ENCODE data around the gene NEU2. TPM values are rescaled to one million over a fixed set of nuclear protein-coding genes. Genes with fewer than 3 reads are reported as not detected.

The NEU2 gene
- total and polyA plus RNA-seq, 2 of the 13 experiments (the other 11 are each of a cell fraction or from before 2014, with no cell fraction given): not detected

- H3K27me3 ChIP-seq (ENCODE audit: control insufficient read depth in 1 of 2, insufficient read depth in 2 of 2, low read length in 2 of 2): no peaks in the 10 kb centered on the region
- H3K4me1 ChIP-seq (ENCODE audit: insufficient read depth, low read length): no peaks in the 10 kb centered on the region
- no peaks in the 10 kb centered on the region; the same call in 1 of the 2 replicates for H4K20me1 ChIP-seq (ENCODE audit: insufficient read depth, low read length)
- no peak overlapping the region for H2AFZ ChIP-seq (ENCODE audit: low read length)
- no peak overlapping the region for H3K4me2 ChIP-seq (ENCODE audit: low read depth, low read length)
- intact Hi-C loops (cut with micrococcal nuclease; ENCODE audit: unreplicated experiment) (no loop called here), in situ Hi-C loops (cut with HindIII; ENCODE audit: extremely low pct_ligation_motif_present, low pct_unique_long_range_greater_than_20kb) (no loop called here)
- ChIA-PET CTCF (ENCODE audit: low intra/inter-chr PET ratio, low total read pairs) (no interaction called here), POLR2A (no interaction called here)
- H3K9me3 ChIP-seq (ENCODE audit: low read length): no peaks in the 10 kb centered on the region
- BruUV-seq (replicated peaks): no TSS peak
- no peak overlapping the region for H3K9ac ChIP-seq (ENCODE audit: insufficient read depth, low read depth, low read length)
- ATAC-seq (no peak), DNase-seq (ENCODE audit: low spot score) (no peak), FAIRE-seq (no peak)
- 98% methylated on average over 5 of the region's 5 CpGs for WGBS (ENCODE audit: low lambda C conversion rate)
- no peaks in the 10 kb centered on the region for H3K36me3 ChIP-seq (replicated peaks in 1 of 2; ENCODE audit: control insufficient read depth in 1 of 2, insufficient read depth in 2 of 2, low read length in 2 of 2)
- no peaks in the 10 kb centered on the region for H3K79me2 ChIP-seq (ENCODE audit: insufficient read depth, low read length)
- no peak overlapping the region for H3K27ac ChIP-seq (ENCODE audit: extremely low read length, insufficient read depth, low read length)
- H3K4me3 ChIP-seq (replicated peaks in 1 of 3; ENCODE audit: insufficient read depth in 1 of 3, low read depth in 2 of 3, low read length in 3 of 3): no peak overlapping the region
- TF ChIP-seq ZNF550 (CRISPR knock-in tag; IDR thresholded peaks at IDR 0.05; ENCODE audit: borderline replicate concordance) (no peak), ZSCAN31 (CRISPR knock-in tag; IDR thresholded peaks at IDR 0.05; ENCODE audit: low read depth) (no peak), ZNF749 (CRISPR knock-in tag; IDR thresholded peaks at IDR 0.05; ENCODE audit: borderline replicate concordance) (no peak), KLF16 (CRISPR knock-in tag; IDR thresholded peaks at IDR 0.05) (no peak), TFDP2 (CRISPR knock-in tag; IDR thresholded peaks at IDR 0.05) (no peak), ZNF138 (CRISPR knock-in tag; IDR thresholded peaks at IDR 0.05; ENCODE audit: low read depth) (no peak), REXO4 (CRISPR knock-in tag; IDR thresholded peaks at IDR 0.05; ENCODE audit: borderline replicate concordance) (no peak)
Measured at GRCh38 chr2:232994446-232994845, 38.0 kb upstream of the NEU2 start.

Measured in HepG2 (cell line).